Thyroid gland (tissue), 4 donors: ENCODE data around the gene NEK2.

ENCODE experiments used
- POLR2A ChIP-seq, 2 donors: fragments of 450-650 bp; IDR thresholded peaks; one replicate each; pipeline ENCODE4 v1.6.1; 2017; ENCODE audit warnings: antibody characterized with exemption in 2 of 2, mild to moderate bottlenecking in 2 of 2, moderate library complexity in 1 of 2
- TF ChIP-seq, protein P1 (sequence below), 6 experiments: fragments of 200-600 bp in 3 of 6; fragments of 450-650 bp in 3 of 6; sonication (generic) in 3 of 6; IDR thresholded peaks; one replicate each; pipeline ENCODE4 v1.5.1; 2016 to 2019; ENCODE audit warnings: antibody characterized with exemption in 6 of 6, mild to moderate bottlenecking in 2 of 6, inconsistent platforms in 1 of 6, moderate library complexity in 1 of 6

DNA sequence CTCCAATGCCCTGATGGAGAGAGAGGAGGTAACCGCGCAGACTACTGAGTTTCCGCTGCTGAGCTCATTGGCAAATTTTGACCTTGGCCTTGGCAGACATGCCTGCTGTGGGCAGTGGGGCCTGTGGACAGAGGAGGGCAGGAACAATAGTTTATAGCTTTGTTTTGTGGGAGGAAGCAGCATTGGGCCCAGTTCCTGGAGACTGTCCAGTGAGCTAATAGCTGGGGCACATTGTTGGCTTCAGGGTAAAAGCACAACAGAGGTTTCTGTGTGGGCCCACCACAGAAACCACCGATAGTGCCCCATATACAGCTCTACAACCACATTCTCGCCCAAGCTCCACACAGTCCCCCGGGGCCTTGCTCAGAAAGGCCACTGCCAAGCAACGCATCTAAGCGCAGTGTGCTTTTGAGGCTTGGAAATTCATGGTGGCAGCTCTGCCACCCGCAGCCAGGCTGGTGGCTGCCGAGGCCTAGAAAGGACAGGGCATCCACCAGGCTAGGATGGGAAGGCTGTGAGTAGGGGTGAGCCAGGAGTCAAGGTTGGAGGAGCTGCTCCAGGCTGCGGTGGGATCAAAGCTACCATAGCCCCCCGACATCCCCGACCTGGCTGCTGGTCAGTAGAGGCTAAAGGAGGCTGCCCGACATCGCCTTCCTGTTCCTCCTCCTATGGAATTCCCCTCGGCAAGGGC lies 43.2 kb downstream of the NEK2 start:
- TF ChIP-seq, protein P1, sequence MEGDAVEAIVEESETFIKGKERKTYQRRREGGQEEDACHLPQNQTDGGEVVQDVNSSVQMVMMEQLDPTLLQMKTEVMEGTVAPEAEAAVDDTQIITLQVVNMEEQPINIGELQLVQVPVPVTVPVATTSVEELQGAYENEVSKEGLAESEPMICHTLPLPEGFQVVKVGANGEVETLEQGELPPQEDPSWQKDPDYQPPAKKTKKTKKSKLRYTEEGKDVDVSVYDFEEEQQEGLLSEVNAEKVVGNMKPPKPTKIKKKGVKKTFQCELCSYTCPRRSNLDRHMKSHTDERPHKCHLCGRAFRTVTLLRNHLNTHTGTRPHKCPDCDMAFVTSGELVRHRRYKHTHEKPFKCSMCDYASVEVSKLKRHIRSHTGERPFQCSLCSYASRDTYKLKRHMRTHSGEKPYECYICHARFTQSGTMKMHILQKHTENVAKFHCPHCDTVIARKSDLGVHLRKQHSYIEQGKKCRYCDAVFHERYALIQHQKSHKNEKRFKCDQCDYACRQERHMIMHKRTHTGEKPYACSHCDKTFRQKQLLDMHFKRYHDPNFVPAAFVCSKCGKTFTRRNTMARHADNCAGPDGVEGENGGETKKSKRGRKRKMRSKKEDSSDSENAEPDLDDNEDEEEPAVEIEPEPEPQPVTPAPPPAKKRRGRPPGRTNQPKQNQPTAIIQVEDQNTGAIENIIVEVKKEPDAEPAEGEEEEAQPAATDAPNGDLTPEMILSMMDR (IDR thresholded peaks at IDR 0.05) = no peak
- no peak for TF ChIP-seq POLR2A (IDR thresholded peaks at IDR 0.05)
